Fibroblast of upper back skin (primary cell): ENCODE measurements around the gene KLF13.

ENCODE experiments used
- DNase-seq: peaks from one replicate; pipeline ENCODE4 v3.0.0-alpha.2; 2013

KLF13 gene

GRCh38 chr15:31333820-31334219 is 7.2 kb downstream of the KLF13 start:
- no peak for DNase-seq

- DNase-seq, result no peak
Observed at GRCh38 chr15:31335989-31336592, 9.5 kb downstream of the KLF13 start.

- no peak for DNase-seq
Observed at GRCh38 chr15:31336593-31337295, 10.1 kb downstream of the KLF13 start.

GRCh38 chr15:31337352-31338031 is 10.9 kb downstream of the KLF13 start:
- no peak for DNase-seq

GRCh38 chr15:31338318-31338878 is 11.8 kb downstream of the KLF13 start:
- DNase-seq, result no peak

- DNase-seq, result peak; percentile 57
Observed at GRCh38 chr15:31338879-31339557, 12.4 kb downstream of the KLF13 start.

- DNase-seq, result no peak
Observed at GRCh38 chr15:31339558-31339895, 12.9 kb downstream of the KLF13 start.

GRCh38 chr15:31340047-31340446 is 13.4 kb downstream of the KLF13 start:
- no peak for DNase-seq

- no peak for DNase-seq
Observed at GRCh38 chr15:31340592-31340991, 14.0 kb downstream of the KLF13 start.

- DNase-seq, result no peak
Observed at GRCh38 chr15:31341071-31341470, 14.4 kb downstream of the KLF13 start.

- DNase-seq, result no peak
Observed at GRCh38 chr15:31341496-31342195, 15.0 kb downstream of the KLF13 start.

- no peak for DNase-seq
Observed at GRCh38 chr15:31342381-31342780, 15.7 kb downstream of the KLF13 start.

GRCh38 chr15:31342781-31343626 is 16.4 kb downstream of the KLF13 start:
- no peak for DNase-seq

GRCh38 chr15:31343831-31344230 is 17.2 kb downstream of the KLF13 start:
- DNase-seq, result no peak

- DNase-seq, result no peak
Observed at GRCh38 chr15:31344266-31344665, 17.6 kb downstream of the KLF13 start.

GRCh38 chr15:31344823-31345605 is 18.4 kb downstream of the KLF13 start:
- no peak for DNase-seq

GRCh38 chr15:31345606-31346366 is 19.2 kb downstream of the KLF13 start:
- no peak for DNase-seq

- no peak for DNase-seq
Observed at GRCh38 chr15:31346367-31347066, 19.9 kb downstream of the KLF13 start.
